HepG2 (cell line): ENCODE data around the gene USP36.

ENCODE experiments used
- CTCF ChIP-seq: sonication (generic); formaldehyde crosslinking; IDR thresholded peaks from 2 replicates; pipeline ENCODE4 v1.5.0; 2020; ENCODE audit warnings: mild to moderate bottlenecking, missing genetic modification reagents, moderate library complexity
- MIER3 ChIP-seq: IDR thresholded peaks from 2 replicates; pipeline ENCODE4 v1.6.1; 2016; ENCODE audit warnings: missing compliant biosample characterization, borderline replicate concordance
- POLR2AphosphoS5 ChIP-seq: IDR thresholded peaks from 2 replicates; pipeline ENCODE4 v1.6.1; 2012; ENCODE audit warnings: low read depth, low read length
- ZBTB33 ChIP-seq: sonication (generic); formaldehyde crosslinking; IDR thresholded peaks from 2 replicates; pipeline ENCODE4 v1.4.0; 2020; ENCODE audit warnings: missing genetic modification reagents

GRCh38 chr17:78791840-78792709 lies 48.5 kb downstream of the USP36 start:
- no peak for TF ChIP-seq ZBTB33 (CRISPR knock-in tag)
- no peak for TF ChIP-seq MIER3 (CRISPR knock-in tag)
- TF ChIP-seq POLR2AphosphoS5, result no peak
- peak; percentile 26 for TF ChIP-seq CTCF
